Measurements from ENCODE around the gene FALEC. TPM values are rescaled to one million over a fixed set of nuclear protein-coding genes. Genes with fewer than 3 reads are reported as not detected.

Gene FALEC
- total RNA-seq, 1 experiment from 2014 or later: not detected

DNA sequence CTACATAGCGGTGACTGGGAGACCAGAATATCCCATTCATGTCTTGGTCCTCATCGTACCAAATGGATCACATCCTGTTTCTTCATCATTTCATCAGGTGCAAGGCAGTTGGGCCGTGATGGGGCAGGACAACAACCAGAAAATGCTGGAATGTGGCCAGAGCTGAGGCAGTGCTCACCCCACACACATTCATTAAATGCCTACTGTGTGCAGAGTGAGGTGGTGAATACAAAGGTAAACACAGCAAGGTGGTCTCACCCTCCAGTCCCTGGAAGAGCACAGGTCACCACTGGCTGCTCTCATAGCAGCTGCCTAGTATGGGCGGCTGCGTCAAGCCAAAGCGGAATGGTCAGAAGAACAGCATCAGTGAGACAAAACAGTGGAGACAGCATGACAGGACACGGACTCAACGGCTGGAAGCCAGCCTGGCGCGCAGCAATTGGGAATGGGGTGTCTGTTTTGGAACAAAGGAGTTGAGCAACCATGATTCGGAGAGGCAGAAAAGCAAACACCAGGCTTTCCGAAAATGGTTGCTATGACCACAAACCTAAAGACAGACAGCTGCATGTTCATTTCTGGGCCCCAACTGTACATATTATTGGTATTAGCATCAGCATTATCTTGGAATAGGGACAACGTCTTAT is 28.1 kb downstream of the FALEC start:
- DNase-seq (ENCODE audit: extremely low read depth, low read depth): no peak

DNA sequence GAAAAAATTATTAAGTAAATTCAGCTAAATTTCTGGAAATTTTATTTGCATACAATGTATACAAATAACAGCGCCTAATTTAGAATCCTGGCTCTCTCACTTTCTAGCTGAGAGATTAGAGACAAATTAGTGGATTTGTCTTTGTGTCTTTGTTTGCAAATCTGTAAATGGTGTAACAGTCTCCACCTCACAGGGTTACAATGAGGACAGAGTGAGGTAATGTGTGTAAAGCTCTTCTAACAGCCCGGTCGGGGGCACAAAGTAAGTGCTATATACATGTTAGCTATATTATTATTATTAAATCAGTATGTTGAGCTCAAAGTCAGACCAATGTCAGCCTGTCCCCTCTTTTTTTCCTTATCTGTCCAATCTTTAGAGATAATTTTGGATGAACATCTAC is 28.7 kb downstream of the FALEC start:
- no peak for DNase-seq (ENCODE audit: extremely low read depth, low read depth)

DNA sequence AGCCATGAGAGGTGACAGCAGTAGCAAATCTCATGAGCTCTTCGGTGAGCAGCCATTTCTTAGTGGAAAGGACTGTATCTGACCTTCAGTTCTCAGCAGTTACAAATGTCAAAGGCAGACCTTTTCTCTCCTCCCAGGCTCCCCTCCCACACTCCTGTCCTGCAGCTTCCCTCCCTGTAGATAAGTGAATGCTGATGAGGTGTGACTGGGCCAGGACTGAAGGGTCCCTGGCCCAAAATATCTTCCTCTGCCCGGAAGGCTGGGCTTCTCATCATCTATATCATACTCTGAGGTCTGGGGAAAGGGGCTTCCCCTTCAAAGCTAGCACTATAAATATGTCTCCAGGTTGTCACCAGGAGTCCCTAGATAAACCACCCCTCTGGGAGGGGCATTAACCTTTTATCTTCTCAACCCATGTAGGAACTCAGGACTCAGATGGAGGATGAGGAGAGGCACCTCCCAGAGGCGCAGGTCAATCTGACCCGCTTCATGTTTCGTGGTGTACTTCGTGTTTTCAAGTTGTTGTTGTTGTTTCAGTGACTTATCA is 30.0 kb downstream of the FALEC start:
- no peak for DNase-seq (ENCODE audit: extremely low read depth, low read depth)

DNA sequence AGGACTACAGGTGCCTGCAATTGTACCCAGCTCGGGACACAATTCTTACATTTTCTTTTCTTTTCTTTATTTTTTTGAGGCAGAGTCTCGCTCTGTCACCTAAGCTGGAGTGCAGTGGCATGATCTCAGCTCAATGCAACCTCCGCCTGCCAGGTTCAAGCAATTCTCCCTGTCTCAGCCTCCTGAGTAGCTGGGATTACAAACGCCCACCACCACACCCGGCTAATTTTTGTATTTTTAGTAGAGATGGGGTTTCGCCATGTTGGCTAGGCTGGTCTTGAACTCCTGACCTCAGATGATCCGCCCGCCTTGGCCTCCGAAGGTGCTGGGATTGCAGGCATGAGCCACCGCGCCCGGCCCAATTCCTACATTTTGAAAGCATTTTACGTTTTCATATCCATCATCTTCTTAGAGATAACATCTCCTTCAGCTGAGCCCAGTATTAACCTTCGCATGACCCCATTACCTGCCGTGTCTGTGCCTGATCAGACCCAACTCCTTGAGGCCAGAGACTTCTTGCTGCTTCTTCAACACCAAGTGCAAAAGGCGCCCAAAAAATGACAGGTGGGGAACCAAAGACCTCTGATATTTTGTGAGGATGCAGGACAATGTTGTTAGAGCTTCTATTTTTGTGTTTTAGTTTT is 30.9 kb downstream of the FALEC start:
- DNase-seq (ENCODE audit: extremely low read depth, low read depth): no peak

DNA sequence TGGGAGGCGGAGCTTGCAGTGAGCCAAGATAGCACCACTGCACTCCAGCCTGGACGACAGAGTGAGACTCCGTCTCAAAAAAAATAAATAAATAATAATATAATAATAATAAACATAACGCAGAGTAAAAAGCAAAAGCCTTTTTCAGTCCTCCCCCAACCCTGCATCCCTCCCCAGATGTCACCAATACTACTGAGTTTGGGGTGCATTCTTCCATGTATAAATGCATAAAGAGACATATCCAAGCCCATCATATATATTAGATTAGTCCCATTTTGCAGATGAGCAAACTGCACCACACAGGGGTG is 32.7 kb downstream of the FALEC start:
- DNase-seq (ENCODE audit: extremely low read depth, low read depth): no peak

DNA sequence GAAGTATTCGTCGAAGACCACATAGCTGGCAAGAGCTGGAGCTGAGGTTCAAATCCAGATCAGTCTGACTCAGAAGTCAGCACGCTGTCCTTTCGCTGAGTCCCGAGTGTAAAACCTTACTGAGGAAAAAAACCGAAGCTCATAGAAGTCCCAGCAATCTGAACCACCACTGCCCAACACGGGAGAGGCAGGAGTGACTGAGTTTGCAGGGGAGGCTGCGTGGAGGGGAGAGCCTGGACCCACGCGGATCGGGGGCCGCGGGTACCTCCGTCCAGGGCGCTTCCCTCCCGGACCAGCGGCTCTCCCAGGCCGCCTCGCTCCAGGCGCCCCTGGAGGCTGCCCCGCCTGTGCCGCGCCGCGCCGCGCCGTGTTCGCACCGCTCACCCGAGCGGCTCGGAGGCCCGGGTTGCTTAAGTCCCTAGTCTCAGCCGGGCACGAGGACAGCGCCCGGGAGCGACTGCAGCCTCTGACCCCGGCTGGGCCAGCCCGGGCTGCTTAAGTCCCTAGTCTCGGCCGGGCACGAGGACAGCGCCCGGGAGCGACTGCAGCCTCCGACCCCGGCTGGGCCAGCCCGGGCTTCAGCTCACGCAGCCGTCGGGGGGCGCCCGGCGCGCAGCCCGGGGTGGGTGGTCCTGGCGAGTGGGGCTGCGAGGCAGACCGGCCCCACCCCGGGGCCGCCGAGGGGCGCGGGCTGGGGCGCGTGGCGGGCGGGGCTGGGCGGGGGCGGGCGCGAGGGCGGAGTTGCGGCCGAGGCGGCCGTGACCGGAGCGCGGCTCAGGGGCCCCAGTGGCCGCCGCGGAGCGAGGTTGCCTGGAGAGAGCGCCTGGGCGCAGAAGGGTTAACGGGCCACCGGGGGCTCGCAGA is 33.3 kb downstream of the FALEC start, which contains the start of gene ADAMTSL4:
Gene ADAMTSL4 (plus strand): TSS at position 777 of the 864 bp plus-strand sequence. CDS start 2,881 bp downstream, outside the sequence.
- no peak for DNase-seq (ENCODE audit: extremely low read depth, low read depth)

DNA sequence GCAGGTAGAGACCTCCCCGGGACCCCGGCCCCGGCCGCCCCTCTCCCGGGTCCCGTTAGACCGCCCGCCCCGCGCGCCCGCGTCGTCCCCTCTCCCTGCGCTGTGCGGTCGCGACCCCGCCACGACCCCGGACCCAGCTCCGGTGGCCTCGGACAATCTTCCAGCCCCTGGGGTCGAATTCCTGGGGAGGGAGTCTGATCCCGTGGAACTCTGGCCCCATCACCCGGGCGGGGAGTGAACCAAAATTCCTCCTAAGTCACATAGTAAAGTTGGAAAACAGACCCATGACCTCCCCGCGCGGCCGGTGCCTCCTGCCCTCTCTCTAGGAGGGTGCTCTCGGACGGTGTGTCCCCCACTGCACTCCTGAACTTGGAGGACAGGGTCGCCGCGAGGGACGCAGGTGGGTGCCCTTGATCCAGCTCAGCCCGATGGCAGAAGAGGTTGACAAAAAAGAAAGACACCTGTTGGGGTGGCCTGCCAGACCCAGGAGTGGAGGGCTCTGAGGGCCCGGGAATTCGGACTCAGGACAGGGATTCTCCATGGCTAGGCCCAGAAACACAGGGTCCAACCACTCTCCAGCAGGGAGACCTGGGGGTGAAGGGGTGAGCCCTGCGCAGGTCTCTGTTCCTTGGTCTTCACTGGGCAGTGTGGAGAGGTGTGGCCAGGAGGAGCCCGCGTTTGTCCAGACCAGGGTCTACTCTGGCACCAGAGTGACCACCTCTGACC is 34.1 kb downstream of the FALEC start:
- DNase-seq (ENCODE audit: extremely low read depth, low read depth): no peak

DNA sequence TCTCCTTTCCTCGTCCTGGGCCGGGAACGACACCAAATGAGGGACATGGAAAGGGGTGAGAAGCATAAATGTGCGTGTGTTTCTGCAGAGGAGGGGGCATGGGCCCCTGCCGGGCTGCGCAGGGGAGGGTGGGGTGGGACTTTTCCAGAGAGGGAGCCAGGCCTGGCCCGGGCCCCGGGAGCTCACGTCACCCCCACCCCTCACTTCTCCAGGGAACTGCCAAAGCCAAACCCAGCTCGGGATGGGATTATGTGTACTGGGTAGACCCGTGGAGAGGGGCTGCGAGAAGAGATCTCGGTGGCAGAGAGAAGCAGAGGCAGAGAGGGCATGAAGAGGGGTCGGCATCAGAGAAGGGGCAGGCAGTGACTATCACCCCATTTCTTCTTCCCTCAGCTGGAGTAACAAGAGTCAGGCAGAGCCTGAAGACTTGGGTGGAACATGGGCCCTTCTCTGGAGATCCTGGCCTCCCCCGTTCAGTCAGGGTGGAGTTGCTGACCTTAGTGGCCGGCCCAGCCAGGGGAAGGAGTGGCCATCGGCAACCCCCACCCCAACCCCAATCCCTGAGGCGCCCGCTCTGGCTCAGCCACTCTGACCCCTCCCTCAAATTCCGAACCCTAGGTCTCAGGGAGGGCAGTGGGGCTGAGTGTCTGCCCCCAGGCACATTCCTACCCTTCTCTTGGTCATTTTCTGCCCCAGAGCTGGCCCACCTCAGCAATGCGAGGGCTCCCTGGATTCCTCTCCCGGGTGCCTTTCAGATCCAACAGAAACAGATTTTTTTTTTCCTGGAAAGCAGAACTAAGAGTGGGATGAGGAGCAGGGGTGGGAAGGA is 34.9 kb downstream of the FALEC start:
- no peak for DNase-seq (ENCODE audit: extremely low read depth, low read depth)

DNA sequence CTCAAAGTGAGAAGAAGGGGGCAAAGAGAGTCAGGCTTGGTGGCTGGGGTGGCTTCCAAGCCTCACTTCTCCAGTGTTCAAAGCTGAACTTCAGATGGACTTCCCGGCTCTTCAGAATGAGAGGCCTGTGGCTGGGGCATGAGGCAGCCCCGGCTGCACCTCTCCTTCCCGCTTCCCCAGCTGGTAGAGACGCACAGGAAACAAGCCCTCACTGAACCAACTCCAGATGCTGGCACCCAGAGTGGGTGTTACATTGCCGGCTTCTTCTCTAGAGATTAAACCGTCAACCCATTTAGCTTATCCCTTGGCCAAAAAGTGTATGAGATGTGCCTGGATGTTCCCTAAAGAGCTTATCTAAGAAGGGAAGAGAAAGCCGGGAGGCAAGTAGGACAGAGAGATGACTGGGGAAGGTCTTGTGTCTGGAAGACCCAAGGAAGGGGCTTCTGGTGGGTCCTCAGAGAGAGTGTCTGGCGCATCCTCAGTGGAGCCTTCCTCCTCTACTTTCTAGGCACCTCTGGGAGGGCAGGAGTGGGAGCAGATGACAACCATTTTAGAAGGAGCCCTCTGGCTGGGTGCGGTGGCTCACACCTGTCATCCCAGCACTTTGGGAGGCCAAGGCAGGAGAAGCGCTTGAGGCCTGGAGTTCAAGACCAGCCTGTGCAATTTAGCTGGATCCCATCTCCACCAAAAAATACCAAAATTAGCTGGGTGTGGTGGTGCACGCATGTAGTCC is 35.7 kb downstream of the FALEC start:
- no peak for DNase-seq (ENCODE audit: extremely low read depth, low read depth)

DNA sequence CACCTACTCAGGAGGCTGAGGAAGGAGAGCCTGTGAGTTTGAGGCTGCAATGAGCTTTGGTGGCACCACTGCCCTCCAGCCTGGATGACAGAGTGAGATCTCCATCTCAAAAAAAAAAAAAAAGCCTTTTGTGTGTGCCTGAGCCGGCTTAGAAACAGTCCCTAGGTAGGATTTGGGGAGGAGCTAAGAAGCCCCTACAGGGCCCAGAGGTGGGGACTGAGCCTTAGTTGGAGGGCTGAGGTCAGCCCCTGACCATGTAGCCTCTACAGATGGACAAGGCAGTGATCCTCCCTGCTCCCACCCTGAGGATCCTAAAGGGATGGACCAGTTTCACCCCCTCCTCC is 36.2 kb downstream of the FALEC start:
- no peak for DNase-seq (ENCODE audit: extremely low read depth, low read depth)

DNA sequence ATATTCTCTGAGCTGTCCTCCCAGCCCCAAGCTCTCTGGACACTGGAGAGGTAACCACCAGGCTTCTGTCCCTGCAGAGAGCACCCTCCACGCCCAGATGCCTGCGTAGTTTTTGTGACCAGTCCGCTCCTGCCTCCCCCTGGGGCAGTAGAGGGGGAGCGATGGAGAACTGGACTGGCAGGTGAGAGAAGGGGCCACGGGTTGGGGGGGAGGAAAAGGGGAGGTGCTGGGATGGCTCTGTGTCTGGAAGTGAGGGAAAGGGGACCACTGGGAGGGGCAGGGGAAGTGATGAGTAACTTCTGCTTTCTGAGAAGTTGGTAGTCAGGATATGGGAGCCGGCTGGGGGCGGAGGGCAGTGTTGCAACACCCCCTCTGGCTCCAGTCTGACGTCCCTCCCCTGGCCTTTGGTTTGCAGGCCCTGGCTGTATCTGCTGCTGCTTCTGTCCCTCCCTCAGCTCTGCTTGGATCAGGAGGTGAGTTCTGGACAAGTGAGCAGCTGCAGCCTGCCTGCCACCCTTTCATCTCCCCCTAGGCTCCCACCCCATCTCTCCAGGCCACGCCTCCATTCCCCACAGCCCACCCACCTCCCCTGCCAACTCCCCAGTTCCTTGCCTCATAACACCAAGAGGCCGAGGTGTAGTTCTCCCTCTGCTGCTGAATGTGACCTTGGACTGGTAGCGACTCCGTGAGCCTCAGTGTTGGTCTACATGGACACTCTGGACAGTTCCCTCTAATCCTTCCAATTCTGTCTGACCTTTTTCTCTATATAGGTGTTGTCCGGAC is 36.8 kb downstream of the FALEC start:
- DNase-seq (ENCODE audit: extremely low read depth, low read depth): no peak

DNA sequence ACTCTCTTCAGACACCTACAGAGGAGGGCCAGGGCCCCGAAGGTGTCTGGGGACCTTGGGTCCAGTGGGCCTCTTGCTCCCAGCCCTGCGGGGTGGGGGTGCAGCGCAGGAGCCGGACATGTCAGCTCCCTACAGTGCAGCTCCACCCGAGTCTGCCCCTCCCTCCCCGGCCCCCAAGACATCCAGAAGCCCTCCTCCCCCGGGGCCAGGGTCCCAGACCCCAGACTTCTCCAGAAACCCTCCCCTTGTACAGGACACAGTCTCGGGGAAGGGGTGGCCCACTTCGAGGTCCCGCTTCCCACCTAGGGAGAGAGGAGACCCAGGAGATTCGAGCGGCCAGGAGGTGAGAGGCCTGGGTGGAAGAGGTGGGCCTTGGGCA is 37.3 kb downstream of the FALEC start:
- DNase-seq (ENCODE audit: extremely low read depth, low read depth): no peak

DNA sequence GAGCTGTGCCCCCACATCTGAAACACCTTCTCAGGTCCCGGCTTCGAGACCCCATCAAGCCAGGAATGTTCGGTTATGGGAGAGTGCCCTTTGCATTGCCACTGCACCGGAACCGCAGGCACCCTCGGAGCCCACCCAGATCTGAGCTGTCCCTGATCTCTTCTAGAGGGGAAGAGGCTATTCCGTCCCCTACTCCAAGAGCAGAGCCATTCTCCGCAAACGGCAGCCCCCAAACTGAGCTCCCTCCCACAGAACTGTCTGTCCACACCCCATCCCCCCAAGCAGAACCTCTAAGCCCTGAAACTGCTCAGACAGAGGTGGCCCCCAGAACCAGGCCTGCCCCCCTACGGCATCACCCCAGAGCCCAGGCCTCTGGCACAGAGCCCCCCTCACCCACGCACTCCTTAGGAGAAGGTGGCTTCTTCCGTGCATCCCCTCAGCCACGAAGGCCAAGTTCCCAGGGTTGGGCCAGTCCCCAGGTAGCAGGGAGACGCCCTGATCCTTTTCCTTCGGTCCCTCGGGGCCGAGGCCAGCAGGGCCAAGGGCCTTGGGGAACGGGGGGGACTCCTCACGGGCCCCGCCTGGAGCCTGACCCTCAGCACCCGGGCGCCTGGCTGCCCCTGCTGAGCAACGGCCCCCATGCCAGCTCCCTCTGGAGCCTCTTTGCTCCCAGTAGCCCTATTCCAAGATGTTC is 38.0 kb downstream of the FALEC start:
- no peak for DNase-seq (ENCODE audit: extremely low read depth, low read depth)

DNA sequence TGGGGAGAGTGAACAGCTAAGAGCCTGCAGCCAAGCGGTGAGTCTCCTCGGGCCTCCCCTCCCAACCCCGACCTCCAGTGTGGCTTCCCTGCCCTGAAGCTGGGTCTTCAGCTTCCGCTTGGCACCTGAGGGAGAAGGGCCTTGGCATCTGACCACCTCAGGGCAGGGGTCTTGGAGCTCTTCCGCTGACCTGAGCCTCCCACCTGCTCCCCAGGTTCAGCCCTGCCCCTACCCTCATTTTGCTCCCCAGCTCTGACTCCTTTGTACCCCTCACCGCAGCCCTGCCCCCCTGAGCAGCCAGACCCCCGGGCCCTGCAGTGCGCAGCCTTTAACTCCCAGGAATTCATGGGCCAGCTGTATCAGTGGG is 38.5 kb downstream of the FALEC start:
- no peak for DNase-seq (ENCODE audit: extremely low read depth, low read depth)

DNA sequence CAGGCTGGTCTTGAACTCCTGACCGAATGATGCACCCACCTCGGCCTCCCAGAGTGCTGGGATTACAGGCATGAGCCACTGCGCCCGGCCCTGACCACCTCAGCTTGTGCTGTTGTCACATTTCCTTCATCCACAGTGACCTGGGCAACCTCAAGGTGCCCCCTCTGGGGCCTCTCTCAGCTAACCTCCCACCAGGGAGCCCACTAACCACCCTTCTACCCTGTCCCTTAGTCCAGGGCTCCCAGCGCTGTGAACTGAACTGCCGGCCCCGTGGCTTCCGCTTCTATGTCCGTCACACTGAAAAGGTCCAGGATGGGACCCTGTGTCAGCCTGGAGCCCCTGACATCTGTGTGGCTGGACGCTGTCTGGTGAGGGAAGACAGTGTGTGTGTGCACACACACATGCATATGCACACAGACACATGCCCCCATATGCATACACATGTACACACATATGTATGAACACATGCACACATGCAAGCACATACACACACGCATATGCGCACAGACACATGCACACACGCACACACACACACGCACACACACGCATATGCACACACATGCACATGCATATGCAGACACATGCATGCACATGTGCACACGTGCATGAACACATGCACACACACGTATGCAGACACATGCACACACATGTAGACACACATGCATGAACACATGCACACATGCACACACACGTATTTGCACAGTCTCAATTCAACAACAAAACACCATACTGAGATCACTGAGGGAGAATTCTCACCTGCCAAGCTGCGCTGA is 39.8 kb downstream of the FALEC start:
- no peak for DNase-seq (ENCODE audit: extremely low read depth, low read depth)

DNA sequence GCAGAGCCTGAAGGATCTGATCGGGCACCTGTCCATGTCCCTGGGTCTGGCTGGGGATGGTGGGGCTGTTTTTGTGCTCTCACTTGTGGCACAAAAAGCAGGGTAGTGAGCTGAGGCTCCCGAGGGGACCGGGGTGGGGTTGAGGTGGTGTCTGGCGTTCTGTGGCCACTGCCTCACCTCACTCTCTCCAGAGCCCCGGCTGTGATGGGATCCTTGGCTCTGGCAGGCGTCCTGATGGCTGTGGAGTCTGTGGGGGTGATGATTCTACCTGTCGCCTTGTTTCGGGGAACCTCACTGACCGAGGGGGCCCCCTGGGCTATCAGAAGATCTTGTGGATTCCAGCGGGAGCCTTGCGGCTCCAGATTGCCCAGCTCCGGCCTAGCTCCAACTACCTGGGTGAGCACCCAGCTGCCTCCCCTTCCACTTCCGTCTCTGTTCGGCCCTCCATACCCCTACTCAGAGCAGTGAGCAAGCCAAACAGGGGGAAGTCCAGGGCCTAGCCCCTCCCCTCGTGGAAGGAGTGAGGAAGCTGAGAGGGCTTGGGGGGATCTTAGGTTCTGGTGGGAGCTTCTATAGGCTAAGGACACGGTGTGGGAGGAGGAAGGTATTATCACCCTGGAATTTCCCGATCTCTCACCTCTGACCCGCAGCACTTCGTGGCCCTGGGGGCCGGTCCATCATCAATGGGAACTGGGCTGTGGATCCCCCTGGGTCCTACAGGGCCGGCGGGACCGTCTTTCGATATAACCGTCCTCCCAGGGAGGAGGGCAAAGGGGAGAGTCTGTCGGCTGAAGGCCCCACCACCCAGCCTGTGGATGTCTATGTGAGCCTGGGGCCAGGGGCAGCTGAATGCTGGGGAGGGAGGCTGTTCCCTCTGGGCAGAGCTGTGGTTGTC is 40.7 kb downstream of the FALEC start:
- no peak for DNase-seq (ENCODE audit: extremely low read depth, low read depth)

Measured in NCI-H460 (cell line).